Measurements from ENCODE around the gene TP53BP2.

GRCh38 chr1:223771814-223772770 is 73.7 kb downstream of the TP53BP2 start:
- TF ChIP-seq, protein P1, sequence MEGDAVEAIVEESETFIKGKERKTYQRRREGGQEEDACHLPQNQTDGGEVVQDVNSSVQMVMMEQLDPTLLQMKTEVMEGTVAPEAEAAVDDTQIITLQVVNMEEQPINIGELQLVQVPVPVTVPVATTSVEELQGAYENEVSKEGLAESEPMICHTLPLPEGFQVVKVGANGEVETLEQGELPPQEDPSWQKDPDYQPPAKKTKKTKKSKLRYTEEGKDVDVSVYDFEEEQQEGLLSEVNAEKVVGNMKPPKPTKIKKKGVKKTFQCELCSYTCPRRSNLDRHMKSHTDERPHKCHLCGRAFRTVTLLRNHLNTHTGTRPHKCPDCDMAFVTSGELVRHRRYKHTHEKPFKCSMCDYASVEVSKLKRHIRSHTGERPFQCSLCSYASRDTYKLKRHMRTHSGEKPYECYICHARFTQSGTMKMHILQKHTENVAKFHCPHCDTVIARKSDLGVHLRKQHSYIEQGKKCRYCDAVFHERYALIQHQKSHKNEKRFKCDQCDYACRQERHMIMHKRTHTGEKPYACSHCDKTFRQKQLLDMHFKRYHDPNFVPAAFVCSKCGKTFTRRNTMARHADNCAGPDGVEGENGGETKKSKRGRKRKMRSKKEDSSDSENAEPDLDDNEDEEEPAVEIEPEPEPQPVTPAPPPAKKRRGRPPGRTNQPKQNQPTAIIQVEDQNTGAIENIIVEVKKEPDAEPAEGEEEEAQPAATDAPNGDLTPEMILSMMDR (IDR thresholded peaks at IDR 0.05) = no peak
- peak in 1 of 2 donors; percentile 57 for TF ChIP-seq POLR2AphosphoS5 (IDR thresholded peaks at IDR 0.05; ENCODE audit: insufficient read depth in 1 of 2, low read depth in 1 of 2)
- TF ChIP-seq POLR2A (IDR thresholded peaks at IDR 0.05) = no peak
